NCI-H345 treated with DMSO at 0.1 percent for 48 hours (cell line): ENCODE data around the gene NR2E1.

Experiments
- DNase-seq: peaks from one replicate; lab custom pipeline; 2025; ENCODE audit not compliant: unreplicated experiment; lab: John Stamatoyannopoulos, UW

Gene NR2E1

DNA sequence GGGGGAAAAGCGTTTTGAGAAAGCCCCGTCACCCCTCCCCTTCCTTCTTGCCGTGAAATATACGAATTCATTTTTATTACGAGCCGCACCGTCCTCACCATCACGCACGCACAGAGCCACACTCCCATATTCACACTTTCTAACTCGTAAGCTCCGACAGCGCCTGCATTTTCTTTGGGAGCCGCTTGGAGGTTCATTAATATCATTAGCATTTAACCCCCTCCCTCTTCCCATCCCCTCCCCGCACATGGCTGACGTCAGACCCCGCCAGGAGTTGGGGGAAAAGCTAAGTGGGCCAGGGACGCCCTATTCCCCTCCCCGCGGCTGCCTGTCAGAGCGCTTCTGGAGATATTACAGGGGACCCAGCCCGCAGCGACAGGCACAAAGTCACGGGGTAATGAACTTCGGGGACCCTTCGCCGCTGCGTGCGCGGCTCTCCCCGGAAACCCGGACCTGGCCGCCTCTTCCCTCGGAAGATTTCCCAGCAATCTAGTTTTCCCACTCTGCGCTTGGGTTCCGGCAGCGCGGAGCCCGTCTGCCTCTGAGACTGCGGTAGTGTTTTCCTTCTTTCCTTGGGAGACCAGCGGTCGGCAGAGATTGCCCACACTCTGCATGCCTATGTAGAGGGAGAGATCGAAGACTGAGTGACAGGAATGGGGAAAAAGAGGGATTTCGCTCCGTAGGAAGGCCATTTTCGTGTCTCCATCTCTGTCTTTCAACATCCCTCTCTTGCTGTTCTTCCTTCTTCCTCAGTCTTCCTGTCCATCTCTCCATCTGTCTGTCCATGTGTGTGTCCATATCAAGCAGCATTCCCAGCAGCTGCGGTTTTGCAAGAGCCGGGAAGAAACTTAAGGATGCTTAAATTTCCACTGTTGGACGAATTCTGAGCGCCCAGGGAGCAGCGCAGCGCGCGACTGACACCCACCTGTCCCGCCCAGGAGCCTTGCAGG is at the start of gene NR2E1:
TSS of gene NR2E1 (plus strand) at position 309 of the 950 bp plus-strand sequence. CDS start 744 bp downstream, outside the sequence.
- DNase-seq = no peak

DNA sequence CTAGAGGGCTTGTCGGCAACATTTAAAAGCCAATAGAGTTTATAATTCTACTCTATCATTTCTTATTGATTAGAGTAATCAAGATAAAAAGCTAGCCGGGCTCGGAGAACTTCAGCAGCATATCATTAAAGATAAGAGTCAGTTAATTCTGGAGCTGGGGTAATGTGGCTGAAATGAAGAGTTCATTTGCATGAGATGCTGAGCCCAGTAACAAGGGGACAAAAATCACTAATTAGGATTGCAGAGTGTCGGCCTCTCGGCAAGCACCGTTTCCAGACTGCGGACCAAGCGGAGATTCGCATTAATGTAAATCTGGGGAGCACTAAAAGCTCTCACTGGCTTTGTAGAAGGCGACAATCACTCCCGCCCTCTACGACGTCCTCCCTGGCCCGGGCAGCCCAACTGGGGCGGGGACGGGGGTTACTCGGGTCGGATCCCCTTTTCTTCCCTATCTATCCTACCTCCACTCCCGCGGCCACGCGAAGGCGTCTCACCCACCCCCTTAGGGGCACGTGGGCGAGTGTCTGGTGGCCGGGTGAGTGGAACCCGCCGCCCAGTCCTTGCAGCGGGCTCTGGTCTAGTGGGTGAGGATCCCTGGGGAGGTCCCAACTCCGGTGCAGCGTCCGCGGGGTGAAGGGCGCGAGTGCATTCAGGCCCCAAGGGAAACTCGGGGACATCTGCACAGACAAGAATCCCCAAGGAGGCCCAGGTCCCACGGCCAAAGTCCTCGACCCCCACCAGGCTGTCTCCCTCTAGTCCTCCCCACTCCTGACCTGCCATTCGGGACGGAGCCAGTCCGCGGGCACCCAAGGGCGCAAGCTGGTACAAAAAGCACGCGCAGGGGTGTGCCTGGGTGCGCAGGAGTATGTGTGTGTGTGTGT is 49.0 kb upstream of the NR2E1 start:
- no peak for DNase-seq

DNA sequence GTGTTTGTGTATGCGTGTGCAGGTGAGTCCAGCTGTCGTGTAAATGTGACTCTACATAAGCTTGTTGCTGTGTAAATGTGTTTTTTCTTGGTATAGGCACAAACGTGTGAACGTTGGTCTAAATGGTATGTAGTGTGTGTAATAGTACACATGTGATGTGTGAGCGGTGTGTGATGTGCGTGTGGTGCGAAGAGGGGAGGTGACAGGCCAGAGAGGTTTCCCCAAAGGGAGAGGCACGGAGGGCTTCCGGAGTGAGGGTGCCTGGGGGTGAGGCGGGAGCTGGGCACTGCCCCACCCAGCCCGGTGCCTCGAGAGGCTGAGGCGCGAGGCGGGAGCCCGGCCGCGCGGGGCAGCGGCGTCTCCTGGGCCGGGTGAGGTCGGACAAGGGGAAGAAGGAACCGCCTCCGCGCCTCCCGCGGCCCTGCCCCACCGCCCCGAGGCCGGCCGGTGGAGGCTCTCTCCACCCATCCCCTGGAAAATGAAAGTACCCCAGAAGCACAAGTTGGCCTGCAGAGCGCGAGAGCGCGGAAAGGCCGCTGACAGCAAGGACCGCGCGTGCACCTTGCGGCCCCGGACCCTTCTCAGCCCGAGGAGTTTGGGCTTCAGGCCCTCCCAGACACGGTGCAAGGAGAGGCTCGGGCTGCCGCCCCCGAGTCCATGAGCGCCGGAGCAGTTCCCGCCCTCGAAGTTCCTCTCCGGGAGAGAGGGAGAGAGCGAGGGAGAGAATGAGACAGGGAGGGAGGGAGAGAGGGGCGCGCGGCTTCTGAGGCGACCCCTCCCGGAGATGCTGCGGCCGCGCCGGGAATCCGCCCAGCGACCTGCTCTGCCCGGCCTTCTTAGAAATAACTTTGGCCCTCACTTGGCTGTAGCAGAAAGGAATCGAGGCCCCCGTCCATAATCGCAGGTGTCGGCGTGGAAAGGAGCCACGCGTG is 48.1 kb upstream of the NR2E1 start:
- DNase-seq = no peak

DNA sequence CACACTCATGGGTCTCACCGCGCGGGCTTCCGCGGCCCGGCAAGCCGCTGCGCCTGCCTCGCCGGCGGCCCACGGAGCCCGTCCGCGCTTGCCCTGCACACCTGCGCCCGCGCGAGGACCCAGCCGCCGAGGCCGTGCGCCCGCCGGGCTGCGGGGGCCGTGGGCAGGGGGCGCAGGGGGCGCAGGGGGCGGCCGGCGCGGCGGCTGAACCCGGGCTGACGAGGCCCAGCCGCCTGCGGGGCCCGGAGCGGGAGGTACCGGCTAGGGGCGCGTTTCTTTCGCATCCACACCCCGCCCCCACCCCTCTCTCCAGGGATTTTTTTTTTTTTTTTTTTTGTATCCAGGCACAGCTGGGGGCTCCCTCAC is 47.5 kb upstream of the NR2E1 start:
- no peak for DNase-seq

DNA sequence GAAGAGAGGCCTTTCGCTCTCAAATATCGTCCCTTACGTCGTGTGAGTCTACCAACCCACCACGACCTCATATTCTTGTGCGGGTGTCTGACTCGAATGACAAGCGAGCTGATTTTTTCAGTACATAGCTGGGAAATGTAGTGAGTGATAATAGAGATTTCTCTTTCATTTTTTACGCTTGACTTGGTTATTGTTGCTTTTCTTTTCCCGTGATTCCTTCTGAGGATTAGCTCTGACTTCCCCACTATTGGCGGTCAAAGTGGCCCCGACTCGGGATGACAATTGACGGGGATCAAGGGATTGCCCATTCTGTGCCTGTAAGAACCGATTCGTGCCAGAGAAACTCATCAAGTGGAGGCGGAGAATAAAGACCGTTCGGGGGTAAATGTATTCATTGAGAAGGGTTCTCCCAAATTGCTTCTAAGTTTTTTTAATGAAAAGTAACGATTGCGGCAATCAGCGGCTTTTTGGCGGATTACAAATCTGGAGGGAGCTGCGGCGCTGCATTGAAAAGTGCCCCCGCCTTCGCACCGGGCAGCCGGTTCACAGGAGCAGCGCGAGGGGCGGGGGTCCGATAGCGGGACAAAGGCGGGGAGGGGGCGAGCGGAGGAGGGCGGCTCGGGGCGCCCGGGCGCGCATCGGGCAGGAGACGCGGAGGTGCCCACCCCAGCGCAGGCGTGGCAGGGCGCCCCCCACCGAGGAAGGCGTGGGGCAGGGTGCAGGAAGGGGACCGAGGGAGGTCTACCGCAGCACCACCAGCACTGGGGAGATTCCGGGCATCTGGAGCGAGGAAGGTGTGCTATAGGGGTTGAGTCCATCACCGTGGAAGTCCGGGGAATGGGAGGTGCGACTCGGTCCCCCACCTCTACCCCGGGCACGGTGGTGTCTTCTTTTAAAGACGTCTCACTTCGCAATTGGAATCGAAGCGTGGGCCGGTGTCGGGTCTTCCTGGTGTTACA is 46.7 kb upstream of the NR2E1 start:
- no peak for DNase-seq

DNA sequence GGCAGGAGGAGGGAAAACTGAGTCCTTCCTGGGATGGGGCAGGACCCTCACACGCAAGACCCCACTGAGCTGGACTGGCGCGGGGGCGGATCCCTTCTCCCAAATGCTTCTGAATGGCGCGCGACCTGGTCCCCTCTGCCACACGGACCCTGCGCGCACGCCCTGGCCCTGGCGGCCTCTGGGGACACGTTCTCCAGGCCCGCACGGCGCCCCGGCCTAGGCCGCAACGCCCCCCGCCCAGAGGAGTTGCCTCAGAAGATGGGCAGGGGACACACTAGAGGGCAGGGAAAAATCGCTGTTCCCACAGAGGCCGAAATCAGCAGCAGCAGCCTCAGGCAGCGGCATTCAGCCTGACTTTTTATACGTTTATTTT is 46.1 kb upstream of the NR2E1 start:
- DNase-seq = no peak

DNA sequence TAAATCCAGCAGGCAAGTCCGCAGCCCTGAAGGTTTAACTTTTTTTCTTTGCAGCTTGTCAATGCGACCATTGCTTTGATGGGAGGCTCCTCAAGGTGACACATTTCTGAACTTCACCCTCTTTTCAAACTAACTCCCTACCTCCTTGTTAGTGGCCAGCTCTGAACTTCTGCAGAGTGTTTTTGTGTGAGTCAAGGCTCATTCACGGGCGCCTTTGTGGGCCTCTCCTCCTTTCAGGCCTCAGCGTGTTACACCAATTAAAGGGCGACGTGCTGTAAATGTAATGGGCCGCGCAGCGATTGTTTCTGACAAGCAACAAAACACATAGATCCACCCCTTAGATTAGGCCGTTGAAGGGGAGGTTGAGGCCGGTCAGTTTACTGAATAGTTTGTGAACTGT is 45.5 kb upstream of the NR2E1 start:
- DNase-seq = no peak

DNA sequence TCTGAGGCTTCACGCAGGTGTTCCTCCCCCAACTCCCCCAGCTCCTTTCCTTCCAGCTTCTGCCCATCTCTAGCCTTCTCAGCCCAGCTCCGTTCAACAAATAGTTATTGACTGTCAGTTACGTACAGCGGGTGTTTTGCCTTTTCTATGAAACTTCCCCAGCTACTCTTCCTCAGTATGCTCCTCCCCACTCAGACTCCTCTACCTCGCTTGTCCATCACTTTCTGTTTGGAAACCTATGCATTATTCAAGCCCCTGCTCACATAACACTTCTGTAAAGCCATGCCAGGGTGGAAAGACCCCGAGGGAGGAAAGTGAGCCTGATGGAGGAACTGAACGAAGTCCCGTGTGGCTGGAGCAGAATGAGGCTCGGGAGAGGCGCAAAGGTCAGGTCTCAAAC is 44.2 kb upstream of the NR2E1 start:
- DNase-seq = no peak

DNA sequence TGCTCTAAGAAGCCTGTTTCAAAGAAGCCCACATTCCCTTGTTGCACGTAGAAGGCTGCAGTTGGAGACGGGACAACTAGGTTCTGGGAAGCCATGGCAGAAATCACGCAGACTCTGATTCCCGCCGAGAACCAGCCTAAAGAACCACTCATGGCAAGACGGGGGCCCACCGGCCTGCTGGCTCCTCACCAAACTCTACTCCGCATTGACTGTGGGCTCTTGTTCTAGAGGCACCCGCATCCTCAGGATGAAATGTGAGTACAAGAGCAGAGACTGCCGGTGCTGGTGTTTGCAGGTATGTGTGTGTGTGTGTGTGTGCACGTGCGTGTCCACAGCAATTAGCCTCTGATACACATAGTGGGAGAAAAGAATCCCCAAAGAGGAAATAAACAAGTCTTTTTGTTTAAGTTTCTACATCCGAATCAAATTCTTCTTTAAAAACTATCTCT is 42.3 kb upstream of the NR2E1 start:
- no peak for DNase-seq

DNA sequence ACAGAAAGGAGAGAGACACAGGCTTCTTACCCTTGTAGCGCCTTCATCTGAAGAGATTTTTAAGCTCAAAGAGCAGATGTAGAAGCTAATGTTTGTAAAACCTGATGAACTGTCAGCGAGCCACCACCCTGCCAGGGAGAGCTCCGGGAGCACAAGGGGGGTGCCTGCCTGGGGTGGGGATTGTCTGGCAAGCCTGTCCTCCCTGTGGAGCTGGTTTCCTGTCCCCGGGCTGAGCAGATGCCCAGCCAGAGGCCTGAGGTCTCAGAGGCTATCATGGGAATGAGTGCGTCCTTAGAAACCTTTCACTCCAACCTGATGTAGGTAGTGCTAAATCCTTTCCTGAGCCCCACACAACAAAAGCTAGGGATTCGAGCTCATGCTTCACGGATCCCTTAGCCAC is 41.9 kb upstream of the NR2E1 start:
- DNase-seq = no peak

DNA sequence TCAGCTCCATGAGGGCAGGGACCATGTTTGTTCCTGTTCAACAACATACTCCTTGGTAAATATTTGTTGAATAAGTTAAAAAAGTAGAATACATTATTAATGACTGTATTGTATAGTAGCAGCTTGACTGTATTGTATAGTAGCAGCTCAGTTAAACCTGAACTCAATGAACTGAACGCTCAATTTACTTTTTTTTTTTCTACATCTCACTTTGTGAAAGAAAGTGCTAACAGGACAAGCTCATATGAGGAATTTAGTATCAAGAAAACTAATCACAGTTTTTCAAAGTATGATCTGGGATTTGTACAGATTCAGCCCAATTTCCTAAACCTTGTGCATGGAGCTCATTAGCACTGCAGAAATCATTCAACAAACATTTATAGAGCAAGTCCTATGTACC is 38.8 kb upstream of the NR2E1 start:
- no peak for DNase-seq

DNA sequence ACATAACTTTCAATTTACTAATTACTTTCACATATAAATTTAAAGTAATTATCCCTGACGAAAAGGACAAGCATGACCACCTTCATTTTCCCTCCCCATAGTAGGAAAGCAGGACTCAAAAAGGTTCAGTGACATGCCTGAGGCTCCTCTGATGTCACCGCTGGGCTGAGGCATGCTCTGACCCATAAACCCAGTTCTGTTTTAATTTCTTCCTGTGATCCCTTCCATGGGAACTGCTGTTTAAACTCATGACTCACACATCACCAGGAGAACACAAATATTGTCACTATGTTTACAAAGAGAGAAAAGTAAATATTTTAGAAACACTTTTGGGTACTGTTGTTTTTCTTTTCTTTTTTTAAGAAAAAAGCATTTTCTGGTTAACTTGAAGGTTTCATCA is 38.0 kb upstream of the NR2E1 start:
- DNase-seq = no peak

DNA sequence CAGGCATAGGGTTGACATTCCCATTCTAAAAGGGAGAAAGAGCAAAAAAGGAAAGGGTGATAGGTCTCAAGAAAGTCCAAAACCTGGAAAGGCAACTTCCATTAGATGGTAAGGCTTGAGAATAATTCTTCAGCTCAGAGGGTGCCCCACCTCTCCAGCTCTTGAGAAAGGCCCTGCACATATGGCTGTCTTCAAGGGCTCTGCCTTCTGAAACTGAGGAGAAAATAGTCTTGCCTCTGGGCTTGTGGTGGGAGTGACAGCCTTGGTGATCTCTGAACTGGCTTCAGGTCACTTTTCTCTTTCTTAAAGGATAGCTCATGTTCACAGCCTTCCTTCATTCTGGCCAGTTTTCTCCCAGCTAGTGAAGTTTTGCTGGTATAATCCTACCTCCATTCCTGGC is 35.6 kb upstream of the NR2E1 start:
- DNase-seq = no peak

DNA sequence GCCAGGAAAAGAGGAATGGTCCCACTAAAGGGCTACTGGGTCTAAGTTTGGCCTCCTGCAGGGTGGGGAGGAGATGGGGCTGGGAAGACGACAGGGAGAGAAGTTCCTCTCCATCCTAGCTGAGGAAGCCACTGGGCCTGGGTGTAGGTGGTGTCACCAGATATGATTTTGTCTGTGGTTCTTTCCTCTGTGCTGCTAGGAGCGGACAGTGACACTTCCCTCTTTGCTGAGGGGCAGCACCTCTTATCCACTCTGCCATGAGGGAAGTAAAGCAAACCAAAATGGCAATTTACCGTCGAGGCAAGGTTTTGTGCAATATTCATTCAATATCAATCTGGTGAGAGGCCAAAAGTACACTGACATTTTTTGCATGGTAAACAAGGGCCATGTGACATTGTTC is 33.0 kb upstream of the NR2E1 start:
- no peak for DNase-seq

DNA sequence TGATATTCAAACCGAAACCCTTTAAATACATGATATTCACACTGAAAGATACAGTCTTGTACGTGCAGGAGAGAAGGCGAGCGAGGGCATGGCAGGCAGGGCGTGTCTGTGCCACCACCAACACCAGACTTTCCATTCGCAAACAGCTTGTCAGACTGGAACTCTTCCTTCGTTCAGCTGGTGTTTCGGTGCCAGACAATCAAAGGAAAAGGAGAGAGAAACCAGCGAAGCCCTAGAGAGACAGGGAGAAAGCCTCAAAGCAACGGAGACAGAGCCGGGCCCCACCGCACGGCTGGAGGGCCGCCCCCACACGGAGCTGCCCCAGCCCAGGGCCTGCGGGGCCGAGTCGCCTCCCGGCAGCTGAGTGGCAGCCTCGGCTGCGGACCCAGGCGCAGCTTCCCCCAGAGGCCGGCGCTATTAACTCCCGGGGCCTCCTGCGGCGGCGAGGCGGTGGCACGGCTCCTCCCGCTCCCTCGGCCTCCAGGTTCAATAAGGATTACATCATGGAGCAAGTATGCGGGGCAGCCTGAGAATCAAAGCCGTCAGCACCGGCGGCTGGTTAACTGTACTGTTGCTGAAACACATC is 32.1 kb upstream of the NR2E1 start:
- peak; percentile 69 for DNase-seq

DNA sequence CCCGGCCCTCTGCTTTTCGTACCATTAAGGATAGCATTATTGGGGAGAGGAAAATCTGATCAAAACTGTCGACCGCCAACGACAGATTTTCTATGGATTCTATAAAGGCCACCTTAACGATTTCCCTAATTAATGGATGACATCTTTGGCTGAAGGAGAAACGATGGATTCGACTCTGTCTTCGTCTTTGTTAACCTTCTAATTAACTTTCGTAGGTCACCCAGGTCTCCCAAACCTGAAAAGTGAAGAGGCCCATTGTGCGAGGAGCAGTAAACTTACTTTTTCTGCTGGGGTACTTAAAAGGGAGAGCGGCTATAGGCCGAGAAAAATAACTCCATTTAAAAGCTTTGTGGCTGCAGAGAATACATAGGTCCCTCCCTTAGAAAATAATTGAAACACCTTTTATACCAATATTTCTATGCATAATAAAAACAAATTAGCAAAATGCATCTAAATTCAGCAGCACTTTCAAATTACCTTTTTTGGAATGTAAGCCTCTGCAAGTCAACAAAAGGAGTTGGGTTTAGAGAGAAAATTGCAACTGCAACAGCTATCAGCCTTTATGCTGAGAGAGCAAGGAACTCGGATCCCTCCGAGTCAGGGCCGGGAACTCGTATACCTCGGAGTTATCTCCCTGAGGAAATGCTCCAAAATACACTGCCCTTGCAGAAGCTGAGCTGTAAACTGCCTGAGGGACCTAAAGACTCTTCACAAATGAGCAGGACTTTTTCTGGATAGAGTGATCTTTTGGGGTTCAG is 31.4 kb upstream of the NR2E1 start:
- DNase-seq = no peak

DNA sequence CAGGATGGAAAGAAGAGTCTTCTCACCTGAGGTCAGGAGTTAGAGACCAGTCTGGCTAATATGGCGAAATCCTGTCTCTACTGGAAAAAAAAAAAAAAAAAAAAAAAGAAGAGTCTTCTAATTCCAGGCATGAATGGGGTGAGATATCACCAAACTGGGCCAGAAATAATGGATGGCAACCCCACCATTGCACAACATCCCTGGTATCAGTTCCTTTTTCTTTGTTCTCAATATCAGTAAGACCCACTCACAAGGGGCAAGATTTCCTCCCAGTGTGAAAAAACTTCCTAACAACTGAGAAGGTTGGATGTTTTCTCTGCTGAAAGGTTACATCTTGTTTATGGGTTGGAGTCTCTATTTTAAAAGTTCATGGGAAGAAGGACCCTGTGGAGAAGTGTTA is 23.6 kb upstream of the NR2E1 start:
- no peak for DNase-seq

DNA sequence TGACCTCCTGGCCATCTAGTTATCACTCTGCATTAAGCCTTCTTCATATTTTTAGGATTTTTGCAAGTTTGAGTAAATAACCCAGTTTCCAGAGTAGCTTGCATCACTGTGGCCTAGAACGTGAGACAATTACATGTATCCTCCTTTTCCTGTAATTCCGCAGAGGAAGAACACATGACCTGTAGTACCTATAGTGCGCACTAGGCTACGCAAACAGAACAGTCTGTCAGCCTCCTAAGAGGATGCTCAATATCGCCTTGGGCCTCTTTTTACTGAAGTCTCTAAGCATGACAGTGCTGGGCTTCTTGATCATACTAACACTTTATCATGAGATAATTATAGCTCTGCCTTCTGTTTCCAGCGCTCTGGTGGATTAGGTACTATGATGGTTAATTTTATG is 20.2 kb upstream of the NR2E1 start:
- no peak for DNase-seq

DNA sequence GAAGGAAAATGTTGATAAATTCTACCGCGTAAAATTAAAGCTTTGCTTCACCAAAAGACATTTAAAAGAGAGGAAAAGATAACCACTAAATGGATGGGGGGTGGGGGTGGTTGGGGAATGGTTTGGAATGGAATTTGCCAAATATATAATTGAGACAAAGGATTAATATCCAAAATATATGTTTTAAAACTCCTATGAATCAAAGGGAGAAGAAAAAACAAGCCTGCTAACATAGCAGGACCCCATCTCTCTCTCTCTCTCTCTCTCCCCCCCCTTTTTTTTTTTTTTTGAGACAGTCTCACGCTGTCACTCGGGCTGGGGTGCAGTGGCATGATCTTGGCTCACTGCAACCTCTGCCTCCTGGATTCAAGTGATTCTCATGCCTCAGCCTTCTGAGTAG is 13.4 kb upstream of the NR2E1 start:
- DNase-seq = no peak
